SK-MEL-5 (cell line): ENCODE measurements around the gene PLXNA2. TPM values are rescaled to one million over a fixed set of nuclear protein-coding genes. Genes with fewer than 3 reads are reported as not detected.

ENCODE experiments used
- DNase-seq: peaks from one replicate; pipeline ENCODE4 v3.0.0-alpha.2; 2016; ENCODE audit warnings: low read depth, low spot score
- in situ Hi-C: cut with HindIII; loops from 2 replicates; pipeline ENCODE4 v1.10.0; 2016; ENCODE audit warnings: low sequenced_read_pairs, high pct_unique_total_duplicates, low pct_unique_long_range_greater_than_20kb
- total RNA-seq: library from RNA; depleted of rRNA; stranded (reverse); fragments of >200 nt; shearing (Covaris generic); gene quantifications from 2 replicates; pipeline ENCODE4 v1.2.3, GENCODE V29; 2014

The PLXNA2 gene
- total RNA-seq, 1 experiment from 2014 or later = 0.34 TPM

- in situ Hi-C loops = no loop called here
- no peak for DNase-seq
Measured at GRCh38 chr1:208203848-208204609, 40.2 kb downstream of the PLXNA2 start.

- in situ Hi-C loops = no loop called here
- no peak for DNase-seq
Measured at GRCh38 chr1:208203127-208203847, 40.9 kb downstream of the PLXNA2 start.

GRCh38 chr1:208202333-208202995 lies 41.7 kb downstream of the PLXNA2 start:
- no peak for DNase-seq
- in situ Hi-C loops = no loop called here

GRCh38 chr1:208201229-208201628 lies 43.0 kb downstream of the PLXNA2 start:
- in situ Hi-C loops = no loop called here
- DNase-seq = no peak

GRCh38 chr1:208200116-208200515 lies 44.1 kb downstream of the PLXNA2 start:
- no peak for DNase-seq
- in situ Hi-C loops = no loop called here

- no peak for DNase-seq
- in situ Hi-C loops = no loop called here
Measured at GRCh38 chr1:208198236-208198635, 45.9 kb downstream of the PLXNA2 start.

- DNase-seq = no peak
- in situ Hi-C loops = no loop called here
Measured at GRCh38 chr1:208194944-208195343, 49.2 kb downstream of the PLXNA2 start.

- DNase-seq = no peak
- in situ Hi-C loops = no loop called here
Measured at GRCh38 chr1:208192995-208193394, 51.2 kb downstream of the PLXNA2 start.

GRCh38 chr1:208190784-208191183 lies 53.4 kb downstream of the PLXNA2 start:
- in situ Hi-C loops = no loop called here
- no peak for DNase-seq

- in situ Hi-C loops = no loop called here
- no peak for DNase-seq
Measured at GRCh38 chr1:208189716-208190115, 54.5 kb downstream of the PLXNA2 start.

GRCh38 chr1:208189183-208189582 lies 55.0 kb downstream of the PLXNA2 start:
- in situ Hi-C loops = no loop called here
- no peak for DNase-seq

- in situ Hi-C loops = no loop called here
Measured at GRCh38 chr1:208188607-208189006, 55.6 kb downstream of the PLXNA2 start.

GRCh38 chr1:208187499-208188041 lies 56.6 kb downstream of the PLXNA2 start:
- no peak for DNase-seq
- in situ Hi-C loops = no loop called here

More at GRCh38 chr1:208188607-208189006, 55.6 kb downstream of the PLXNA2 start:
- no peak for DNase-seq

GRCh38 chr1:208185801-208186231 lies 58.4 kb downstream of the PLXNA2 start:
- no peak for DNase-seq
- in situ Hi-C loops = no loop called here

GRCh38 chr1:208184966-208185654 lies 59.1 kb downstream of the PLXNA2 start:
- in situ Hi-C loops = no loop called here
- no peak for DNase-seq

- in situ Hi-C loops = no loop called here
- no peak for DNase-seq
Measured at GRCh38 chr1:208183977-208184911, 59.9 kb downstream of the PLXNA2 start.
